RPMI7951 (cell line): ENCODE results near the gene GMPPA. TPM values are rescaled to one million over a fixed set of nuclear protein-coding genes. Genes with fewer than 3 reads are reported as not detected.

Source experiments
- DNase-seq: peaks from one replicate; pipeline ENCODE4 v3.0.0-alpha.2; 2012; ENCODE audit warnings: low read depth
- total RNA-seq: library from RNA; depleted of rRNA; stranded (reverse); fragments of >200 nt; shearing (Covaris generic); gene quantifications from 2 replicates; pipeline ENCODE4 v1.2.3, GENCODE V29; 2014

GMPPA gene
- total RNA-seq, 1 experiment from 2014 or later, result 91.9 TPM

- no peak for DNase-seq
These were observed 7.6 kb downstream of the GMPPA start for GRCh38 chr2:219506153-219506801.

- no peak for DNase-seq
These were observed 8.3 kb downstream of the GMPPA start for GRCh38 chr2:219506802-219507526.

- no peak for DNase-seq
These were observed 9.1 kb downstream of the GMPPA start for GRCh38 chr2:219507581-219508443.

- no peak for DNase-seq
These were observed 9.7 kb downstream of the GMPPA start for GRCh38 chr2:219508444-219508734.

GRCh38 chr2:219508971-219509779 lies 10.5 kb downstream of the GMPPA start:
- no peak for DNase-seq

GRCh38 chr2:219509780-219510511 lies 11.3 kb downstream of the GMPPA start:
- peak; percentile 46 for DNase-seq

- DNase-seq, result no peak
These were observed 11.9 kb downstream of the GMPPA start for GRCh38 chr2:219510512-219511135.

- DNase-seq, result no peak
These were observed 13.0 kb downstream of the GMPPA start for GRCh38 chr2:219511547-219512325.

- DNase-seq, result no peak
These were observed 14.0 kb downstream of the GMPPA start for GRCh38 chr2:219512524-219513216.

GRCh38 chr2:219513787-219514186 lies 15.1 kb downstream of the GMPPA start:
- DNase-seq, result no peak

GRCh38 chr2:219514196-219514761 lies 15.6 kb downstream of the GMPPA start, which contains the start of gene ASIC4:
TSS of gene ASIC4 (plus strand) at chr2:219514482. CDS start at chr2:219514725, 243 bp downstream.
- peak; percentile 48 for DNase-seq

GRCh38 chr2:219514836-219515235 lies 16.1 kb downstream of the GMPPA start:
- DNase-seq, result no peak

GRCh38 chr2:219515874-219516629 lies 17.4 kb downstream of the GMPPA start:
- DNase-seq, result no peak

- no peak for DNase-seq
These were observed 18.2 kb downstream of the GMPPA start for GRCh38 chr2:219516888-219517287.

- DNase-seq, result no peak
These were observed 19.5 kb downstream of the GMPPA start for GRCh38 chr2:219517954-219518778.

GRCh38 chr2:219519526-219519916 lies 20.8 kb downstream of the GMPPA start:
- no peak for DNase-seq

- no peak for DNase-seq
These were observed 21.4 kb downstream of the GMPPA start for GRCh38 chr2:219520079-219520478.
